ENCODE measurements around the gene RGS10.
"Not testable (repeated sequence)": the region's sequence is repeated elsewhere in the genome, so short reads cannot be mapped to it uniquely, and the experiment has no call there.

The RGS10 gene

DNA sequence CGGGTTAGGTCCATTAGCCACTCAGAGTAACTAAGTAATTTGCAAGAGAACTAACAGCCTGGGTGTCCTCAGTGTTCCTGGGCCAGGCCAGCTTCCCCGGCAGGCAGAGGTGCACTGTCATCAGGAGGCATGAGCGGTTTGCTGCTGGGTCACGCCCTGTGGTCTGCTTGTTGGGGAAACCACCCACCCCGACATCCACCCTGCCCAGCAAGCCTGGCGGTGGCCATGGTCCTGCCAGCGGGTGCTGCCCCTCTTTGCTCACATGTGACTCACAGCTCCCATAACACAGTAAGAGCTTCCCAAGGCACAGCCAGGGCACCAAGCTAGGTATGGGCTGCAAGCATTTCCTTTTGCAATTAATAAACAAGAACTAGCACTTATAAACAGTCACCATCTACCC is 75.9 kb downstream of the RGS10 start:
- DNase-seq, result no peak

DNA sequence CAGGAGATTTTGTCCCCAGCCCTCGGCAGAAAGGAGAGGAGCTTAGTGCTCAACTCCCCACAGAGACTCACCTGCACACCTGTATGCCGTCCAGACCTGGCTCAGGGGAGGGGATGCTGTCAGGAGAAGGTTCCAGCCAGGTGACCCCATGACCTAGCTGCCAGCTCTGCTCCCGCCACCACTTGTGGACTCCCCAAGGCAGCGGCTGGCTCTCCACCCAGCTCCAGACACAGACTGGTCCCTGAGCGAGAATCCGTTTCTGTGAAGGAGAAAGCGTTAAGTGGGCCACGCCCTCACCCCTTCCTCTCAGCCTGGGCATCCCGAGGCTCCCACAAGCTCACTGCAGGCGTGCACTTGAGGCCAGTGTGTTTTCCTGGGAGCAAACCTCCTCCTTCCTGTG is 76.4 kb downstream of the RGS10 start:
- DNase-seq, result no peak

GRCh38 chr10:119465085-119465484 is 77.4 kb downstream of the RGS10 start:
- DNase-seq, result no peak

DNA sequence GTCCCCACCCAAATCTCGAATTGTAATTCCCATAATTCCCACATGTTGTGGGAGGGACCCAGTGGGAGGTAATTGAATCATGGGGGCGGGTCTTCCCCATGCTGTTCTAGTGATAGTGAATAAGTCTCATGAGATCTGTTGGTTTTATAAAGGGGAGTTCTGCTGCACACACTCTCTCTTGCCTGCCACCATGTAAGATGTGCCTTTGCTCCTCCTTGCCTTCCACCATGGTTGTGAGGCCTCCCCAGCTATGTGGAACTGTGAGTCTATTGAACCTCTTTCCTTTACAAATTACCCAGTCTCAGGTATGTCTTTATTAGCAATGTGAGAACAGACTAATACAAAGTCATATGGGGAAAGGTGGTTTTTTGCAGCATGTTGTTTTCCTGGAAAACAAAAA is 79.3 kb downstream of the RGS10 start:
- not testable (repeated sequence) for DNase-seq

GRCh38 chr10:119462773-119463172 is 79.7 kb downstream of the RGS10 start:
- no peak for DNase-seq

DNA sequence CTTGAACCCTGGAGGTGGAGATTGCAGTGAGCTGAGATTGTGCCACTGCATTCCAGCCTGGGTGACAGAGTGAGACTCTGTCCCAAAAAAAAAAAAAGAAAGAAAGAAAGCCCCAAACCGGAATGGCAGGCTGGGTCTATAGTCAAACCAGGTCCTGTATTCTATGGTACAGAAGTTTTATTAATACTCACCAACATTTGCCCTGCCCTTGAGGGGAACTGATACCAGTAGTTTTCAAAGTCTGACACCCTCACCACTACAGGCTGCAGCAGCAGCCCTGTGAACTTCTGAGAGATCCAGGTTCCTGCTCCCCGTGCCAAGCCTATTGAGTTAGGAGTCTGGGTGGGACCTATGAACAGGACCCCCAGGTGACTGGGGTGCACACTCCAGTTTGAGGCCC is 80.6 kb downstream of the RGS10 start:
- no peak for DNase-seq

GRCh38 chr10:119461380-119461779 is 81.1 kb downstream of the RGS10 start:
- no peak for DNase-seq

GRCh38 chr10:119460369-119461195 is 81.9 kb downstream of the RGS10 start:
- no peak for DNase-seq

DNA sequence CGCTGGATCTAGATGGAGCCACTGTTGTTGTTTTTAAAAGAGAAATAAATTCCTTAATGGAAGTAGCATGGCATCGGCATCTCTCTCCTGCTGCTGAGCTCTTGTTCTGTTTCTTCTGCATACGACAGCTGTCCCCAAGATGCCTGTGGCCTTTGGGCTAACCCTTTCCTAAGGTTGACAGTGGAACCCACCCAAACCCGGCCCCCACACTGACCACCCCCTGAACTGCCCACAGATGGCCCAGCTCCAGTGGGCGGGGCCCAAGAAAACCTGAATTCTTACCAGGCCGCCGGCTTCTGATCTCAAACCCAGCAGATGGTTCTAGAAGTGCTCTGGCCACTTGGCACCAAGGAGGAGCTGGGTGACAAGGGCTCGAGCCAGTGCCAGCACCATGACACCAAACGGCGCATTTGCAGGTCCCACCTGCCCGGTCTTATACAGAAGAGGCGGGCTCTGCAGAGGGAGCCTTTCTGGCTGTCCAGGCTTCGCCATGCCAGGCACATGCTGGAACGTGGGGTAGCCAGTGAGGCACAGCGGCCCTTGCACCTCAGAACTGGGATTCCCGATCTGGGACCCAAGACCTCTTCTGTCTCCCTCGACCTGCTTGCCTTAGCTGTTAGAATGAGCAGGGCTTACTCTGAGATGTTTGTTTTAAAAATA is 82.7 kb downstream of the RGS10 start:
- no peak for DNase-seq

- no peak for DNase-seq
Measured at GRCh38 chr10:119457966-119458766, 84.4 kb downstream of the RGS10 start.

DNA sequence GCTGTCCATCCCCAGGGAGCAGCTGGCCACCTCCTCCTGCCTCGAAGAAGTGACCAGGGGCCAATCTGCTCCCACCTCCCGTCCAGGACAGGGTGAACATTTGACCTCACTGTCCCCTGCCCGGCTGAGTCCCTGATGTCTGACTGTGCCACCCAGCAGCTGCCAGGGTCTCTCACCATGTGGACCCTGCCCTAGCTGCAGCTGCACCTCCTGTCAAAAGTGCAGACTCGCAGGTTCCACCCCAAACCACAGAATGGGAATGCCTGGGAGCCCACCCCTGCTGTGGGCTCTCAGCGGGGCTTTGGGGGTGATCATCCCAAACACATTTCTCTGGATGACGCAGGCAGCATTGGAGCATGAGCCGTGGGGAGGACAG is 86.1 kb downstream of the RGS10 start:
- DNase-seq, result no peak

GRCh38 chr10:119455609-119456434 is 86.7 kb downstream of the RGS10 start:
- no peak for DNase-seq

DNA sequence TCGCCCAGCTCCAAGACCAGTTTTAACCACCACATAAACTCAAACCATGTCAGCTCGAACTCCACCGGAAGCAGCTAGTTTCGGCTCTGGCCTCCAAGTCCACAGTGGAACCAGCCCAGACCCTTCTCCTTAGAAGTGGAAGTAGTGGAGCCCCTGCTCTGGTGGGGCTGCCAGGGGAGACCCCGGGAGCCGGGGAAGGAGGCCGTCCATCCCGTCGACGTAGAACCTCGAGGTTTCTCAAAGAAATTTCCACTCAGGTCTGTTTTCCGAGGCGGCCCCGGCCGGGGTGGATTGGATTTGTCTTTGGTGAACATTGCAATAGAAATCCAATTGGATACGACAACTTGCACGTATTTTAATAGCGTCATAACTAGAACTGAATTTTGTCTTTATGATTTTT is 87.5 kb downstream of the RGS10 start:
- DNase-seq, result no peak

- no peak for DNase-seq
Measured at GRCh38 chr10:119454316-119454715, 88.2 kb downstream of the RGS10 start.

DNA sequence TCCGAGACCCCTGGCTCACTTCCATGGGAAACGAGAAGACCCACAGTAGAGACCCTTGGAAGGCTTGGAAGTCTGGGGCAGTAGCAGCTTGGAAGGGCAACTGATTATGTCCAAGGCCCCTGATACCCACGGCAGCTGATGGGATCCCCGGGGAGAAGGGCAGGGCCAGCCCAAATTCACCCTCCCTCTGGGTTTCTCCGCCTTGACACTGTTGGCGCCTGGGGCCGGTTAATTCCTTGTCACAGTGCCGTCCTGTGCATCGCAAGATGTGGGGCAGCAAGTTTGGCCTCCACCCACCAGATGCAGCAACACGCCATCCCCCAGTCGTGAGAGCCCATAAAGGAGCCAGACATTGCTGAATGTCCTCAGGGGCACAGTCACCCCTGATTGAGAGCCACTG is 89.2 kb downstream of the RGS10 start:
- DNase-seq, result no peak

DNA sequence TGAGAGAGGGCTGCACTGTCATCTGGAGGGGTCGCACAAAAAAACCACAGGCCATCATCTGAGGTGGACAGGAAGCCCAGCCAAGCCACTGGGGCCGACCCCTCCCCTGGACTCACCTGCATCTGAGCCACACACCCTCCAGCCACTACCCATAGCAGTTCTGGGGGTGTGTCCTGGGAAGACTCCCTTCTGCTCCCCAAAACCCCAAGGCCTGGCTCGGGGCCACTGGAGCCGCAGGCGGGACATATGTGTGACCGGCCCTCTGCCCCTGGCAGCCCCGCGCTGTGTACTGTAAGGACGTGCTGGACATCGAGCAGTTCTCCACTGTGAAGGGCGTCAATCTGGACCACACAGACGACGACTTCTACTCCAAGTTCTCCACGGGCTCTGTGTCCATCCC is 90.1 kb downstream of the RGS10 start:
- no peak for DNase-seq

DNA sequence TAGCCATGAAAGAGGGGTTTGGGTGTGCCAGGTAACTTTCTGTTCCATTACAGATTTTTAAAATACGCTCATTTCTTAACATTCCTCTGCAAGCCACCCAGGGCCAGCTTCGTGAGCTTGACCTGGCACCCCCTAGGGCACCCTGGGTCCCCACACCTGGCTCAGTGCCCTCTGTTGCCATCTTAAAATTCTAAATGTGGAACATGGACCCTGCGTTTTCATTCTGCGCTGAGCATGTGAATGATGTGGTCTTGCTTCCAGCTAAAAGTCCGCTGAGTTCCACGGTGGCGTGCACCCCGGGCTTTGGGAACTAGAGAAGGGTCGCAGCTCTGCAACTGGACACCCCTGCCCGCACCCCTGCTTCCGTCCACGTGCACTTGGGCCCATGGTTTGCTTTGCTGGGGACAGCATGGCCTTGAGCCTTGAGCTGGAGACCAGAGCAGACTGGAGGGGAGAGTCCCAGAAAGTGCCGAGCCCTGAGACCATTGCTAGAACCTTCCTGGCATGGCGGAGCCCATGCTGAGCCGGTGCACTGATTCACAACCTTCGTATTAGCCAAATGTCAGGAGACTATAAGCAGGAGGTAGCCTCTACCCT is 91.1 kb downstream of the RGS10 start:
- no peak for DNase-seq

DNA sequence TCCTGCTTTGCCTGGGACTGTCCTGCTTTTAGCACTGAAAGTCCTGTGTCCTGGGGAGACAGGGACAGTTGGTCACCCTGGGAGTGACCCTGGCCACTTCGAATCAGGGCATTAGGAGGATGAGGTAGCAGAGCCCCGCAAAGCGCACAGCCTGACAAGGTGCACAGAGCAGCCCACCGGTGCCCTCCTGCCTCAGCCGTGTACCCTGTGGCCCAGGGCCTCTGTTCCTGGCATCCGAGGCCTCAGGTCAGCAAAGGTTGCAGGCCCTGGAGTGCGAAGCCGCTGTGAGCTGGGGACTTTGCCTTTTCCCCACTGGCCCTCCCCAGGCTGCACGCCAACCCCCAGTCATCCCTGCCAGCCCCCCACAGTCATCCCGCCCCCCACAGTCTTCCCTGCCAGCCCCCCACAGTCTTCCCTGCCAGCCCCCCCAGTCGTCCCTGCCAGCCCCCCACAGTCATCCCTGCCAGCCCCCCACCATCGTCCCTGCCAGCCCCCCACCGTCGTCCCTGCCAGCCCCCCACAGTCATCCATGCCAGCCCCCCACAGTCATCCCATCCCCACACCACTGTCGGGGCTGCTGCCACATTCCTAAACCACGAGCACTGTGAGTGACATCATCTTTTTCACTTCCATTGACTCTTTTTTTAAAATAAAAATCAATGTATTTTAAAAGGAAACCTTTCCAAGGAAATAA is 91.8 kb downstream of the RGS10 start:
- no peak for DNase-seq
